Measurements from ENCODE around the gene FADS1. TPM values are rescaled to one million over a fixed set of nuclear protein-coding genes. Genes with fewer than 3 reads are reported as not detected.

FADS1 gene
- total RNA-seq, 2 experiments from 2014 or later: not detected

GRCh38 chr11:61862714-61863547 lies 46.1 kb upstream of the FADS1 start:
- POLR2A ChIA-PET: no interaction called here
- no peaks in the 10 kb centered on the region for H3K79me2 ChIP-seq (ENCODE audit: insufficient read depth, low read depth, low read length)
- TF ChIP-seq CTCF (conservative IDR thresholded peaks at IDR 0.05; ENCODE audit: low read length) (no peak), EZH2phosphoT487 (IDR thresholded peaks at IDR 0.05; ENCODE audit: borderline replicate concordance, low read depth, low read length) (no peak)
- no peak overlapping the region for H3K4me3 ChIP-seq (ENCODE audit: low read depth, low read length, poor library complexity, severe bottlenecking)
- no peaks in the 10 kb centered on the region for H3K9me3 ChIP-seq (ENCODE audit: low read length)
- no peaks in the 10 kb centered on the region for H3K9me2 ChIP-seq (ENCODE audit: insufficient read depth, low read length)
- H4K20me1 ChIP-seq (ENCODE audit: insufficient read depth, low read length): no peaks in the 10 kb centered on the region
- CTCF ChIA-PET (ENCODE audit: unreplicated experiment): no interaction called here
- H3K36me3 ChIP-seq (ENCODE audit: insufficient read depth, low read length): no peaks in the 10 kb centered on the region
- intact Hi-C loops (cut with micrococcal nuclease; ENCODE audit: unreplicated experiment): no loop called here
- no peak overlapping the region for H2AFZ ChIP-seq (ENCODE audit: low read length)
- BruUV-seq (replicated peaks): no TSS peak
- no peak overlapping the region for H3K4me2 ChIP-seq (ENCODE audit: low read length)
- DNase-seq (ENCODE audit: low spot score): no peak
- H3K27ac ChIP-seq (ENCODE audit: low read depth, low read length, poor library complexity, severe bottlenecking): no peak overlapping the region
- H3K4me1 ChIP-seq (ENCODE audit: insufficient read depth, low read length, poor library complexity, severe bottlenecking): no peaks in the 10 kb centered on the region

GRCh38 chr11:61861634-61862033 lies 44.8 kb upstream of the FADS1 start:
- H4K20me1 ChIP-seq (ENCODE audit: insufficient read depth, low read length): no peaks in the 10 kb centered on the region
- H3K4me2 ChIP-seq (ENCODE audit: low read length): no peak overlapping the region
- no peaks in the 10 kb centered on the region for H3K9me3 ChIP-seq (ENCODE audit: low read length)
- no peak overlapping the region for H2AFZ ChIP-seq (ENCODE audit: low read length)
- TF ChIP-seq EZH2phosphoT487 (IDR thresholded peaks at IDR 0.05; ENCODE audit: borderline replicate concordance, low read depth, low read length) (no peak), CTCF (conservative IDR thresholded peaks at IDR 0.05; ENCODE audit: low read length) (no peak)
- no peak overlapping the region for H3K27ac ChIP-seq (ENCODE audit: low read depth, low read length, poor library complexity, severe bottlenecking)
- no peaks in the 10 kb centered on the region for H3K79me2 ChIP-seq (ENCODE audit: insufficient read depth, low read depth, low read length)
- DNase-seq (ENCODE audit: low spot score): no peak
- H3K4me3 ChIP-seq (ENCODE audit: low read depth, low read length, poor library complexity, severe bottlenecking): no peak overlapping the region
- BruUV-seq (replicated peaks): no TSS peak
- H3K4me1 ChIP-seq (ENCODE audit: insufficient read depth, low read length, poor library complexity, severe bottlenecking): no peaks in the 10 kb centered on the region
- ChIA-PET POLR2A (no interaction called here), CTCF (ENCODE audit: unreplicated experiment) (no interaction called here)
- H3K36me3 ChIP-seq (ENCODE audit: insufficient read depth, low read length): no peaks in the 10 kb centered on the region
- intact Hi-C loops (cut with micrococcal nuclease; ENCODE audit: unreplicated experiment): no loop called here
- H3K9me2 ChIP-seq (ENCODE audit: insufficient read depth, low read length): no peaks in the 10 kb centered on the region

All from OCI-LY7 (cell line).